Activated T-helper 1 cell treated with anti-CD3 and anti-CD28 coated beads, Interleukin-12 subunit alpha, Interleukin-12 subunit beta, Interleukin-2, Interleukin-4 antibody, amounts not matched to agents 30 ng/mL and 10 ng/mL and 1 ng/mL, durations not matched to agents 14 hours and 24 hours and 36 hours (primary cell): Measurements from ENCODE around the gene DAPK3. TPM values are rescaled to one million over a fixed set of nuclear protein-coding genes. Genes with fewer than 3 reads are reported as not detected.

Experiments
- DNase-seq: peaks from one replicate; pipeline ENCODE4 v3.0.0; 2021; ENCODE audit warnings: low spot score
- H3K27ac Mint-ChIP-seq: one replicate; pipeline ENCODE4 v1.8.0; 2021; ENCODE audit warnings: mild to moderate bottlenecking, mixed read lengths
- H3K27me3 Mint-ChIP-seq: one replicate; pipeline ENCODE4 v1.8.0; 2022; ENCODE audit warnings: mild to moderate bottlenecking, moderate library complexity, mixed read lengths; ENCODE audit not compliant: insufficient read depth
- H3K36me3 Mint-ChIP-seq: one replicate; pipeline ENCODE4 v1.8.0; 2021; ENCODE audit warnings: low read depth, mixed read lengths
- H3K4me1 Mint-ChIP-seq: one replicate; pipeline ENCODE4 v1.8.0; 2021; ENCODE audit warnings: low read depth, mixed read lengths
- H3K4me3 Mint-ChIP-seq: one replicate; pipeline ENCODE4 v1.8.0; 2021; ENCODE audit warnings: mild to moderate bottlenecking, moderate library complexity, mixed read lengths
- H3K9me3 Mint-ChIP-seq: one replicate; pipeline ENCODE4 v1.8.0; 2021; ENCODE audit warnings: mixed read lengths
- intact Hi-C: fragments of 100-400 bp; cut with micrococcal nuclease; formaldehyde crosslinking; loops from one replicate; pipeline ENCODE4 v1.15.1; 2024
- total RNA-seq: library from RNA; stranded (reverse); gene quantifications from 2 replicates; pipeline ENCODE4 v1.2.3, GENCODE V29; 2022

DAPK3 gene
- total RNA-seq, result 47.2 and 47.3 TPM in 2 replicates

- peak; percentile 93 for DNase-seq
- no peaks in the 10 kb centered on the region for H3K27me3 Mint-ChIP-seq
- no peaks in the 10 kb centered on the region for H3K9me3 Mint-ChIP-seq
- peak within 1 kb of the TSS; percentile 82 for H3K27ac Mint-ChIP-seq
- intact Hi-C loops, result loop anchor here (1.0 to 5.0 kb wide), 4 partner anchors 12 to 344 kb away; partner anchors contain the start of genes APBA3, CACTIN, MRPL54 and PIAS4
- H3K4me3 Mint-ChIP-seq, result peak within 1 kb of the TSS; percentile 91
- peaks cover 15% of the 10 kb centered on the region for H3K36me3 Mint-ChIP-seq
- peaks cover 25% of the 10 kb centered on the region for H3K4me1 Mint-ChIP-seq
Measured at GRCh38 chr19:3970808-3971598, at the start of gene DAPK3. DAPK3 (minus strand) TSS chr19:3971099; CDS start chr19:3969735, 1,364 bp downstream.

DNA sequence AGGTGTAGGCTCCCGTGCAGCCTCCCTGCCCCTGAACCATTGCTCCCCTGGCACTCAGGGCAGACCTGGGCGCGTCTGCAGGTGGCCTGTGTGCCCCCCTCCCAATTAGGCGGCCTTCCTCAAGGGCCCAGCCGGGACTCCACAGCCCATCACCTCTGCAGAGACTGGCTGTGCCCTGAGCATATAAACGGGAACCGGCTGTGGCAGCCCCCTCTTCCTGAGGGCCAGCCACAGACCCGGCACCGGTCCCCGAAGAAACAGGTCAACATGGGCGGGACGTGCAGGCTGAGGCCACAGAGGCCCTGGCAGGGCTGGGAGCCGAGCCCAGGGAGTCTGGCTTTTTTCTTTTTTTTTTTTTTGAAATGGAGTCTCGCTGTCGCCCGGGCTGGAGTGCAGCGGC is 48.7 kb upstream of the DAPK3 start:
- H3K27ac Mint-ChIP-seq, result no peak overlapping the region
- no peak for DNase-seq
- no peaks in the 10 kb centered on the region for H3K27me3 Mint-ChIP-seq
- H3K4me1 Mint-ChIP-seq, result no peaks in the 10 kb centered on the region
- intact Hi-C loops, result no loop called here
- no peak overlapping the region for H3K4me3 Mint-ChIP-seq
- H3K36me3 Mint-ChIP-seq, result peaks cover 9% of the 10 kb centered on the region
- no peaks in the 10 kb centered on the region for H3K9me3 Mint-ChIP-seq

DNA sequence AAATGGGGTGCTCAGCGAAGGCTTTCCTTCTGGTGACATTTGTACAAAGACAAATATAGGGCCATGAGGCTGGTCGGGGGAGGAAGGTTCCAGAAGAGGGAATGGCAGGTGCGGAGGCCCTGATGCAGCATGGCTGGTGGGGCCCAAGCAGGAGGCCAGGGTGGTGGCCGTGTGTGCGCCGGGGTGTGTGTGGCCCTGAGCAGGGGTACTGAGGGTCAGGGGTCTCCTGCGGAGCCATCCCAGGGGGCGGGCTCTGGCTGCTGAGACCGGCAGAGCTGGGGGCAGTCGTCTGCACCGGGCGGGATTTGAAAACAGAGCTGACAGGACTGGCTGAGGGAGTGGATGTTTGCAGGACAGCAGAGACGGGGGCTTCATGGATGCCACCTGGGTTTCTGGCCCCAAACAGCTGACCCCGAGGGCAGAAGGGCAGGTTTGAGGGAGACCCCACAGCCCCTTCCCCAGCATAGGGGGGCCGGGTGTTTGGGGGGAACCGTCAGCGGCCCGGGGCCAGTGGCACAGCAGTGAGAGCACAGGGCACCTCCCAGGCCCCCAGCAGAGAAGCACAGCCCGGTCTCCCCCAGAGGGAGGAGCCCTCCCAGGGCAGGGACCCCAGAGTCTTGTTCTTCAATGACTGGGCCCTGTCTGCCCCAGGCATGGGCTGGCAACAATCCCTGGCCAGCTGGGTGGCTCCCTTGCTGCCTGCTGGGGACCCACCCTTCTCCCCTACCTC is 48.0 kb upstream of the DAPK3 start:
- intact Hi-C loops, result no loop called here
- no peaks in the 10 kb centered on the region for H3K4me1 Mint-ChIP-seq
- no peak overlapping the region for H3K27ac Mint-ChIP-seq
- H3K4me3 Mint-ChIP-seq, result no peak overlapping the region
- no peaks in the 10 kb centered on the region for H3K9me3 Mint-ChIP-seq
- DNase-seq, result no peak
- H3K36me3 Mint-ChIP-seq, result peaks cover 9% of the 10 kb centered on the region
- no peaks in the 10 kb centered on the region for H3K27me3 Mint-ChIP-seq

- Mint-ChIP-seq H3K27ac (no peak overlapping the region), H3K4me3 (no peak overlapping the region), H3K36me3 (peaks cover 10% of the 10 kb centered on the region), H3K27me3 (no peaks in the 10 kb centered on the region), H3K9me3 (no peaks in the 10 kb centered on the region), H3K4me1 (no peaks in the 10 kb centered on the region)
- intact Hi-C loops, result no loop called here
- DNase-seq, result no peak
Measured at GRCh38 chr19:4018140-4018613, 47.3 kb upstream of the DAPK3 start.

GRCh38 chr19:4016903-4017638 is 46.2 kb upstream of the DAPK3 start:
- Mint-ChIP-seq H3K4me1 (no peaks in the 10 kb centered on the region), H3K4me3 (no peak overlapping the region), H3K27ac (no peak overlapping the region), H3K27me3 (no peaks in the 10 kb centered on the region), H3K9me3 (no peaks in the 10 kb centered on the region), H3K36me3 (peaks cover 16% of the 10 kb centered on the region)
- intact Hi-C loops, result no loop called here
- DNase-seq, result no peak

- Mint-ChIP-seq H3K9me3 (no peaks in the 10 kb centered on the region), H3K4me1 (no peaks in the 10 kb centered on the region), H3K36me3 (peaks cover 14% of the 10 kb centered on the region), H3K4me3 (no peak overlapping the region), H3K27ac (no peak overlapping the region), H3K27me3 (no peaks in the 10 kb centered on the region)
- DNase-seq, result no peak
- intact Hi-C loops, result no loop called here
Measured at GRCh38 chr19:4016486-4016885, 45.6 kb upstream of the DAPK3 start.

- H3K27me3 Mint-ChIP-seq, result no peaks in the 10 kb centered on the region
- peaks cover 15% of the 10 kb centered on the region for H3K36me3 Mint-ChIP-seq
- no peaks in the 10 kb centered on the region for H3K4me1 Mint-ChIP-seq
- intact Hi-C loops, result no loop called here
- H3K27ac Mint-ChIP-seq, result no peak overlapping the region
- H3K9me3 Mint-ChIP-seq, result no peaks in the 10 kb centered on the region
- H3K4me3 Mint-ChIP-seq, result no peak overlapping the region
- no peak for DNase-seq
Measured at GRCh38 chr19:4015705-4016402, 45.0 kb upstream of the DAPK3 start.

DNA sequence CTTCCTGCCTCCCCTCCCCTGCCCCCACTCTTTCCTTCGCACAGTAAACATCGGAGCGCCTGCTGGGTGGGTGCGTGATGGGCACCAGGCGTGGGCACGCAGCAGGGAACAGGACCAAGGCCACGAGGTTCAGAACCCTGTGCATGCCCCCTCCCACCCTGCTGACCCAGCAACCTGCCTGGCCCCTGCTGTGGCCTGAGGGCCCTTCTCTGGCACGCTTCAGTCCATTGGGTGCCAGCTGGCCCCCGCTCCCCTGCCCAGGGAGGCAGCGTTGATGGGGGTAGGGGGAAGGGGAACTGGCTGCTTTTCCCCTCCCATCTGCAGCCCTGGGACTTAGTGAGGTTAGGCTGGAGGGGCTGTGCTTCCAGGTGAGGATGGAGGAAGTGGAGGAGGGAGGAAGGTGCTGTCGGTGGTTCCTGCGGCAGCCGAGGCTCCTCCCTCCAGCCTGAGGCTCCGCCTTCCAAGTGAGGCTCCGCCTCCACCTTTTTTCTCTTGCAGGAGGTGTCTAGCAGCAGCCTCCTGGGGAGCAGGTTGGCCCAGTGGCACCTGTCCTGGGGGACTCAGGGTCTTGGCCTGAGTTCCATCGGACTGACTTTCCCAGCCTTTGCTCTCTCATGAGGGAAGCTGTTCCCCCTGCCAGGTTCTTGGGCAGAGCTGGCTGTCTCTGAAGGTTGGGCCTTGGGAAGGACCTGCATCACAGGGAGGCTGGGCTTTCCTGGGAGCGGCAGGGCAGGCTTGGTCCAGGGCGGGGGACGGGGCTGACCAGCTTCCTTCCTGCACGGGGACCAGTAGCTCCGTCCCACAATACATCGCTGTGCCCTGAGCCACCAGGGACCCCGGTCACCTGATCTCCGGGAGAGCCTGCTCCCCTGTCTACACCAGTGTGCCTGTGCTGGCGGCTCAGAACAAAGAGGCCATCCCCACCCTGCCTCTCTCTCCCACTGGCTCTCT is 43.9 kb upstream of the DAPK3 start:
- H3K36me3 Mint-ChIP-seq, result peaks cover 15% of the 10 kb centered on the region
- no peaks in the 10 kb centered on the region for H3K27me3 Mint-ChIP-seq
- no peak overlapping the region for H3K4me3 Mint-ChIP-seq
- intact Hi-C loops, result no loop called here
- peak; percentile 38 for DNase-seq
- H3K4me1 Mint-ChIP-seq, result peaks cover 3% of the 10 kb centered on the region
- H3K9me3 Mint-ChIP-seq, result no peaks in the 10 kb centered on the region
- H3K27ac Mint-ChIP-seq, result no peak overlapping the region

DNA sequence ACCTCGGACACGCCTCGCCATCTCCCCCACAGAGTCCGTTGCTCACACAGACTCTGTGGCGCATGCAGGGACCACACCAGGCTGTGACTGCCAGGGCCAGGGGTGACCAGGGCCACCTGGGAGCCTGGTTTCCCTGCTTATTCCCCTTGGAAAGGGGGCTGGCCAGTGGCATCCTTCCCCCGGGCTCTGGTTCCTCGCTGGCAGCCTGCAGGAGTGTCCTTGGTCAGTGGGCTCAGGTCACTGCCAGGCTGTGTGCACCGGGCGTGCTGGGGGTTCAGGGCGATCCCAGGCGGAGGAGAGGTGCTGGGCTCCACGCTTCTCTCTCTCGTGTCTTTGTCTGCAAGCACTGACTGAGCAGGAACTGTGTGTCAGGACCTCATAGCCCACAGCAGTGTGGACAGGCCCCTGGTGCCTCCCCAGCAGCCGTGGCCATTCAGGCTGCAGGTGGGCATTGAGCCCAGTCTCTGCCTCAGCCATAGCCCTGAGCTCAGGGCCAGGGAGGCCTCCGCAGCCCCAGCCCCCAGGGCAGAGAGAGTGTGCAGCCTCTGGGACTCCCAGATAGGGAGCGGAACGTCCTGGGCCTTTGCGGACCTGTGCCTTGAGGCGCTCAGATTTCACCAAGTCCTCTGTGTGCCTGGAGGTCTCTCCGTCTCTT is 43.1 kb upstream of the DAPK3 start:
- H3K36me3 Mint-ChIP-seq, result peaks cover 15% of the 10 kb centered on the region
- H3K4me1 Mint-ChIP-seq, result peaks cover 11% of the 10 kb centered on the region
- intact Hi-C loops, result no loop called here
- no peak overlapping the region for H3K4me3 Mint-ChIP-seq
- H3K27me3 Mint-ChIP-seq, result no peaks in the 10 kb centered on the region
- no peak for DNase-seq
- no peaks in the 10 kb centered on the region for H3K9me3 Mint-ChIP-seq
- H3K27ac Mint-ChIP-seq, result no peak overlapping the region

- H3K9me3 Mint-ChIP-seq, result no peaks in the 10 kb centered on the region
- H3K27ac Mint-ChIP-seq, result no peak overlapping the region
- no peak for DNase-seq
- no peak overlapping the region for H3K4me3 Mint-ChIP-seq
- peaks cover 18% of the 10 kb centered on the region for H3K4me1 Mint-ChIP-seq
- no peaks in the 10 kb centered on the region for H3K27me3 Mint-ChIP-seq
- intact Hi-C loops, result no loop called here
- H3K36me3 Mint-ChIP-seq, result peaks cover 15% of the 10 kb centered on the region
Measured at GRCh38 chr19:4012975-4013634, 42.2 kb upstream of the DAPK3 start.
